ENCODE measurements around the gene MED8.

GRCh38 chr1:43392702-43393101 lies 3.1 kb upstream of the MED8 start:
- TF ChIP-seq CTCF (conservative IDR thresholded peaks at IDR 0.05; ENCODE audit: low read depth, low read length) = no peak
- TF ChIP-seq MXI1 (IDR thresholded peaks at IDR 0.05; ENCODE audit: borderline replicate concordance, low read depth, low read length) = no peak
- TF ChIP-seq POLR2A (IDR thresholded peaks at IDR 0.05; ENCODE audit: low read depth, low read length) = no peak
- no peak for TF ChIP-seq NFE2L2 (IDR thresholded peaks at IDR 0.05; ENCODE audit: low read depth, low read length)
- no peak for TF ChIP-seq SMC3 (IDR thresholded peaks at IDR 0.05; ENCODE audit: low read depth, low read length)
- TF ChIP-seq FOS (IDR thresholded peaks at IDR 0.05; ENCODE audit: low read depth, low read length) = no peak
- TF ChIP-seq CEBPB (IDR thresholded peaks at IDR 0.05; ENCODE audit: low read depth, low read length) = no peak
- TF ChIP-seq ELK1 (IDR thresholded peaks at IDR 0.05; ENCODE audit: borderline replicate concordance, low read depth, low read length) = no peak
- TF ChIP-seq USF2 (IDR thresholded peaks at IDR 0.05; ENCODE audit: low read depth, low read length) = no peak
- no peak for TF ChIP-seq RAD21 (IDR thresholded peaks at IDR 0.05; ENCODE audit: low read length)
- TF ChIP-seq RFX5 (IDR thresholded peaks at IDR 0.05; ENCODE audit: low read depth, low read length) = no peak
- no peak for TF ChIP-seq MAFK (IDR thresholded peaks at IDR 0.05; ENCODE audit: low read depth, low read length)
- TF ChIP-seq RCOR1 (IDR thresholded peaks at IDR 0.05; ENCODE audit: insufficient replicate concordance, low read length) = no peak
- TF ChIP-seq CHD1 (IDR thresholded peaks at IDR 0.05; ENCODE audit: low read depth, low read length) = no peak

Data from IMR-90 (cell line).